ENCODE data around the gene YWHAH.

DNA sequence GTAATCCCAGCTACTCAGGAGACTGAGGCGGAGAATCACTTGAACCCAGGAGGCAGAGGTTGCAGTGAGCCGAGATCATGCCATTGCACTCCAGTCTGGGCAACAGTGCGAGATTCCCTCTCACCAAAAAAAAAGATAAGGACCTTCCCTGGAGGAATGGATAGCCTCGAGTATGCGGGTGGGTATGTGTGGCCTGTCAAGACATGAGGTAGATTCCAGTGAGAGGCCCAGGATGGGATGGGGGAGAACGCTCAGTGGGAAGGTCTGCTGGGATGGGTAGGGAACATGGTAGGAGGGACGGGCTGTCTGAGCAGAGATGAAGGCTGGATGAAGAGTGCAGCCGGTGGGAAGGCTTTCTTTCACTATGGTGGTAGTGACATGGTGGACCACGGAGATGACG is 39.0 kb upstream of the YWHAH start:
- TF ChIP-seq, protein P1, sequence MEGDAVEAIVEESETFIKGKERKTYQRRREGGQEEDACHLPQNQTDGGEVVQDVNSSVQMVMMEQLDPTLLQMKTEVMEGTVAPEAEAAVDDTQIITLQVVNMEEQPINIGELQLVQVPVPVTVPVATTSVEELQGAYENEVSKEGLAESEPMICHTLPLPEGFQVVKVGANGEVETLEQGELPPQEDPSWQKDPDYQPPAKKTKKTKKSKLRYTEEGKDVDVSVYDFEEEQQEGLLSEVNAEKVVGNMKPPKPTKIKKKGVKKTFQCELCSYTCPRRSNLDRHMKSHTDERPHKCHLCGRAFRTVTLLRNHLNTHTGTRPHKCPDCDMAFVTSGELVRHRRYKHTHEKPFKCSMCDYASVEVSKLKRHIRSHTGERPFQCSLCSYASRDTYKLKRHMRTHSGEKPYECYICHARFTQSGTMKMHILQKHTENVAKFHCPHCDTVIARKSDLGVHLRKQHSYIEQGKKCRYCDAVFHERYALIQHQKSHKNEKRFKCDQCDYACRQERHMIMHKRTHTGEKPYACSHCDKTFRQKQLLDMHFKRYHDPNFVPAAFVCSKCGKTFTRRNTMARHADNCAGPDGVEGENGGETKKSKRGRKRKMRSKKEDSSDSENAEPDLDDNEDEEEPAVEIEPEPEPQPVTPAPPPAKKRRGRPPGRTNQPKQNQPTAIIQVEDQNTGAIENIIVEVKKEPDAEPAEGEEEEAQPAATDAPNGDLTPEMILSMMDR (IDR thresholded peaks at IDR 0.05; ENCODE audit: insufficient read depth, low read length, poor library complexity, severe bottlenecking): no peak
- TF ChIP-seq EZH2phosphoT487 (conservative IDR thresholded peaks at IDR 0.05; ENCODE audit: low read length): no peak
